Fibroblast of skin of right biceps (primary cell): ENCODE results near the gene MGAT5.
A peak's percentile ranks its signal among the peaks of the same experiment; 100 is the strongest.

Source experiments
- DNase-seq: peaks from one replicate; pipeline ENCODE4 v3.0.0-alpha.2; 2013

The MGAT5 gene

DNA sequence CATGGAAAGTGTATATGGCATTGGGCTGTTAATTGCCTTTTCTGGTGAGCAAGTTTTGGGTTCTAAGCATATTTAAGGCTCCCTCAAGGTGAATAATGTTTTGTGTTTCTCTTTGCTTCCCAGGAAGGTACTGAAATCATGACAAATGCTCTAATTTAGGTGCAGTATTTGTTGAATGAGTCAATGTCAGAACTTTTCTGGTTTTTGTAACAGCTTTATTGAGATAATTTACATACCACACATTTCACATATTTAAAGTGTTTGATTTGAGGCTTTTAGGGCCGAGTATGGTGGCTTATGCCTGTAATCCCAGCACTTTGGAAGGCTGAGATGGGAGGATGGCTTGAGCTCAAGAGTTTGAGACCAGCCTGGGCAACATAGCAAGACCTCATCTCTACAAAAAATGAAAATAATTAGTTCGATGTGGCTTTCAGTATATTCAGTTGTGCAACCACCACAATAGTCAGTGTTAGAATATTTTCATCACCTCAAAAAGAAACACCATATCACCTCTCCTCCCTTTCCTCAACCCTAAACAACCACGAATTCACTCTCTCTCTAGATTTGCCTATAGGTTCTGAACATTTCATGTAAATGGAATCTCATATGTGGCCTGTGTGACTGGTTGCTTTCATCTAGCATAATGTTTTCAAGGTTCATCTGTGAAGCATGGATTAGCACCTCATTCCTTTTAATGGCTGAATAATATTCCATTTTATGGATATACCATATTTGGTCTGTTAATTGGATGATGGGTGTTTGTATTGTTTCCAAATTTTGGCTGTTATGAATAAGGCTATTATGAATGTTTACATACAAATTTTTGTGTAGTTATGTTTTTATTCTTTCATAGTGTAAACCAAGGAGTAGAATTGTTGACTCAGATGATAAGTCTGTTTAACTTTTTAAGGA is 54.9 kb downstream of the MGAT5 start:
- peak; percentile 25 for DNase-seq

- peak; percentile 25 for DNase-seq
Observed at GRCh38 chr2:134310107-134311079, 56.5 kb downstream of the MGAT5 start.

- DNase-seq, result no peak
Observed at GRCh38 chr2:134312482-134312881, 58.6 kb downstream of the MGAT5 start.

GRCh38 chr2:134314202-134314601 is 60.3 kb downstream of the MGAT5 start:
- no peak for DNase-seq

DNA sequence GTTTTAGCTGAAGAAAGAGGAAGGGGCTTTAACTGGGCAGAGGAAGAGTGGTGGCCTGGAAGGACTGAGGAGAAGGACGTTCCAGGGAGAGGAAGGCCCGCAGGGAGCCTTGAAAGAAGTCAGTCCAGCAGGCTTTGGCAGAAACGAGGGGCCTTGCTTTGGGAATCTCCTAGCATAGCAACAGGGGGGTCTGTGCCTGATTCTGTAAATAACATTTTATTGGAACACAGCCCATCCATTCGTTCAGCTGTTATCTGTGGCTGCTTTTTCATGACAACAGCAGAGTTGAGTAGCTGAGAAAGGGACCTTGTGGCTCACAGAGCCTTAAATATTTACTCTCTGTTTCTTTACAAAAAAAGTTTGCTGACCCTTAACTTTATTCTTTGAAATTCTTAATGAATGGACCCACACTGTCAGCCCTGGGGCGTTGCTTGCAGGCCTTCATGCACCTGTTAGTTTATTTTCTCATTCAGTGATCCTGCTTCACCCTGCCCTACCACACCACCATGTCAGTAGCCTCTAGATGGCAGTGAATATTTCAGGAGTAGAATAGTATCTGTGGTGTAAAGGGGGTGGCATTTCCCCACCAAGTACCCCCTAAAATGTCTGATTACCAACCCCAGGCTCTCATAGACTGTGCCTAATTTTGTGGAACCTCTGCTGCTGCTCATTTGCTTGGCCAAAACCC is 61.0 kb downstream of the MGAT5 start:
- no peak for DNase-seq

- no peak for DNase-seq
Observed at GRCh38 chr2:134315471-134315870, 61.6 kb downstream of the MGAT5 start.

DNA sequence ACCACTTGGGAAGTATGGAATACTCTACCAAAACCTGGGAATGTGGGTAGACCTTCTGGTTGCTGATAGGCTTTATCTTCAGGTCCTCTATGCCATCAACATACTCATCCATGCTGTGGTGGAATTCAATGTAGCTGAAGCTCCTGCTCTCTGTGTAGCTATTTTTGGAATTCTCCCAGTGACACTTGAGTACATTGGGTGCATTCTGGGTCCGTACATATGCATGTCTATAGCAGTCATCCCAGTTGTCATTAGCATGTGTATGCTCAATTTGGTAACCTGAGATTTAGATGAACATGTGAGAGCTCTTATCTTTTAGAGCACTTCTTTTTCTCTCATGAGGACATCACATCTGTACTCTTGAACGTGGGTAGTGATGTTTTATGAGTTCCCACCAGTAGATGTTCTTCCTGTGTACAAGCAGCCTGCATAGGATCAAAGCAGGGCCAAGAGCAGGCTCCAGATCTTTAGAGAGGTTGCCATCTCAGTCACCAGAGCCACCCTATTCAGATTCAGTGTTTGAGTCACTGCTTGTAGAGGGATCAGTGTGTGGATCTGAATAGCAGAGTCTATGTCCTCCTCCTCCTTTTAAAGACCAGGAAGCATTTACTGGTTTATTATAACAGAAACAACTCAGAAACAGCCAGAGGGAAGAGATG is 65.9 kb downstream of the MGAT5 start:
- DNase-seq, result no peak

DNA sequence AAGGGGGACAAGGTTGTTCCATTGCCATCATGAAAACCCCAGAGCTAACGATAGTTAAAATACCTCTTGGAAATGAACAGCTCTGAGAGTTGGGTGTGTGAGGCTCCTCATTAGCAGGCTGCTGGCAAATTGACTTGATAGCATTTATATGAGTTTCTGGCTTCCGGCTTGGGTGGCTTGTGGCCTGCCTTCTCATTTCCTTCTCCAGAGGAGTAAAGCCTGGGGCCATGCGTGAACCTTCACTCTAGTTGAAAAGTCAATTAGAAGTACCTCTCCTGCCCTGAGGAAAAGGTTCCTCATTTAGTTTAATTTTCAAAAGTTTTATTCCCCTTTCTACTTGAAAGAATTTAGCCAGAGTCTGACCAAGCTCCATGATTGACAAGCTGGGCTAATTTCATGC is 67.1 kb downstream of the MGAT5 start:
- DNase-seq, result no peak

DNA sequence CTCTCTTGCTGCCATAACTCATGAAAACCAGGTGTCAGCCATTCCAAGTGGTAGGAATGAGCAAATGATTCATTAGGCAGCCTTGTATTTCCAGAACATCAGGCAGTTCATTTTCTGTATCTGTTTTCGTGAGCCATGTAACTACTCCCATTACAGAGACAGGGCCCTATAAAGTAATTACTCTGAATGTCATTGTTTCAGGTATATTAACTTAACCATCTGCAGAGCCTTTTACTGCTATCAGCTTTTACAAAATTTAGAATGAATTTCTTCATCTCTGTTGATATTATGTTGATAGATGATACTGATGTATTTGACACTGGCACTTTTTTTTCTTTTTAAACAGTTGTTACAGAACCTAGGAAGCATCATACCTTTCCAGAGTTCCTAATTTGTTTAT is 69.9 kb downstream of the MGAT5 start:
- no peak for DNase-seq

DNA sequence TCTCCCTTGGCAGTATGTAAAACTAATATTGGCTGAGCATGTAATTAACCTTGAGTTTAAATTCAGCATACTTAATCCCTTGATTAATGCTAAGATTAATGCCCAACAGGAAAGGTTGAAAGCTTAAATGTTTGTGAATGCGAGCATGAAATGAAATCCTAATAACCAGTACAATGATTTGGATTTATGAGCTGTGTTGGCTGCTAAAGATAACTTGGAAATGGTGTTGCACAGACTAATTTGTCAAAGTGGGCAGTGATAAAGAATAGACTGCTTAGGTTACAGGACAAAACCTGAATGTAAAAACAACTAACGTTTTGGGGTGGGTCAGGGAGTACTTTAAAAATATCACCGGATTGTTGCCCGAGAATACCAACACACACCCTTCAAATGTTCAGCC is 70.6 kb downstream of the MGAT5 start:
- no peak for DNase-seq

GRCh38 chr2:134324947-134325346 is 71.1 kb downstream of the MGAT5 start:
- no peak for DNase-seq

DNA sequence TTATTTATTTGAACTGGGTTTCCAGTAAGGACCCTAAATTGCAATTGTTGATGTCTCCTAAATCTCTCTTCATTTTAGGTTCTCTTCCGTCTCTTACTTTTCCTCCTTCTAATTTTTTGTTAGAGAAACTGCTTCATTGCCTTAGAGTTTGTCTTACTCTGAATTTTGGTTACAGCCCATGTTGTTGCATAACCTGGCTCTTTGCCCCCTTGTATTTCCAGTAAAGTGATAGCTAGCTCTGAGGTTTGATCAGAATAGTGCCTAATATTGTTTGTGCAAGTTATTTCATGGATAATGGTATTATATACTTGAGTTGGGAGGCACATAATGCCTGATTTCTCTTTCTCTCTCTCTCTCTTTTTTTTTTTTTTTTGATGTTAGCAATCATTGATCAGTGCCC is 71.8 kb downstream of the MGAT5 start:
- no peak for DNase-seq

DNA sequence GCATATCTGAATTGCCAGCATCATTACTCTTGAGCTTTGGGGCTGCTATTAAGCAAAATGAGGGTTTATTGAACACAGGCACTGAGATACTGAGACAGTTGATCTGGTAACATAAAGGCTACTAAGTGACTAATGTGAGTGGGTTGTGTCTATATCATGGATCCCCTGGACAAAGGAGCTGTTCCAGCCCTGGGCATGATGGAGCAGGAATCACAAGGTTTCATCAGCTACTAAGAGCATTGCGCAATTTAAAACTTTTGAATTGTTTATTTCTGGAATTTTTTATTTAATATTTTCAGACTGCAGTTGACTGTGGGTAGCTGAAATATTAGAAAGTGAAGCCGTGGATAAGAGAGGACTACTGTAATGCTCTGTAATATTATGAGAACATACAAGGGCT is 73.5 kb downstream of the MGAT5 start:
- peak; percentile 11 for DNase-seq

DNA sequence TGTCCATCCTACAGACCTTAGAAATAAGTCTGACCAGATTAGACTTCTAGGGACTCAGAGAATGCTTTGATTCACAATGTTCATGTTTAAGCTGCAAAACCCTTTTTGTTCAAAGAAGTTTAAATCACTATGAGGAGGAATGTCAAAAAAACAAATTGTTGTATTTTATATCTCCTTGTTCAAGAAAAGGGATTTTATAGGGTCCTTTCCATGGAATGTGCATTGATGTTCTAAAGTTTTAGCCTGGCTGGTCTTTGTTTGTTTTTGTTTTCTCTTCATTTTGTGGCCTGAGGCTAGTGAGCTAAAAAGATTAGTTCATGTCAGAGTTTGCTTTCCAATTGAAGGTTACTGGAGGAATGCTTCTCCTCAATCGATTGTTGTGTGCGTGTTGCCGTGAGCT is 77.2 kb downstream of the MGAT5 start:
- no peak for DNase-seq

DNA sequence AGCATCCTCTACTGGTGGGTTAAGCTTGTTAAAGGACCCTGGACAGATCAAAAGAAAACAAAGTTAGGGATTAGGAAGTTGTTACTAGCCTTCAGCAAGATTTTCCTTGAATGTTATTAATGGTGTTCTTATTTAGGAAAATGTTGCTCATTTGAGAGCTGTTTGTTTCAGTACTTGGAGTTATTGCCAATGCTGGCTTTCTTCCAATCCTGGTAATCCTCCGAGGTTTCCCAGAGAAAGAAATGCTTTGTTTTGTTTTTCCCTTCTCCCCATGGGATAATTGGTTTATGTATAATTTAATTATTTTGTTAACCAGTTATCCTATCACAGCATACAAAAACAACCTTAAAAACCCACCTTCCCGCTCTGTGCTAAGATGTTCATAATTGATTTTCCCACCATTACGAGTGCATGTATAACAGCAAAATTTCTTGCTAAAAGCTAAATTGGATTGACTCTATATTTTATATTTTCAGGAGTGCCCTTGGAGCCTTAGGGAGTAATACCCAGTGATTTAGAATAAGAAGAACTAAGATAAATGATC is 79.8 kb downstream of the MGAT5 start:
- no peak for DNase-seq

DNA sequence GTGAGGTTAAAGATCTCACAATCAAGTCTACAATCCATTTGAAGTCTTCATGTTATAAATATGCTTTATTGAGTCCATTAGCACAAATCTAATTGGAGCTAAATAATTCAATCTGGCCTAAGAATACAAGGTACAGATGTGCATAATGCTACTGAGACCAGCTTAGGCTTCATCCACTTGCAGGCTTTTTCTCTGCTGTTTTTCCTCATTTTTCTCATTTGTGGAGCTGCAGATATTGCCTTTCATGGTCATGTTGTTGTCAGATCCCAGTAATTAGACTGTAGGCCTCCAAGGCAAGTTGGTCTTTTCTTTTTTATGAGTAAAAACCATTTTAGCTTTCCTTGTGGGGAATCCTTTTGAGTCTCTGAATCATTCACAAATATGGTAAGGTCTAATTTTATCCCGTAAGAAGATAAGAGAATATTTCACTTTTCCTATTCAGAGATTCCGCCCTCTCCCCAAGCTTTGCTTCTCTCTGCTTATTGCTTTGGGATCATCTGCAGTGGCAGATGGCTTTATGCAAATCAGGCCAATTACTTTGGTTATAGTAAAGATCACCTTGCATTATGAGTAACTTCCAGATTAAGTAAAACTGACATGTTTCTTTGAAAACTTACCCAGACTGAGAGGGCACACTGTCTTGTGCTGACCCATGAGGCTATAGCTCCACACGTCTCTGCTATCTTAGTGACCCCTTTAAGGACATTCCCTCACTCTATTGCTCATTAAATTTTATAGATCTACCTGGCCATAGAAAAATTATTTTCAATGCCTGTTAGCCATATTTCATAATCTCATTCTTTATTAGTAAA is 80.9 kb downstream of the MGAT5 start:
- DNase-seq, result no peak

- no peak for DNase-seq
Observed at GRCh38 chr2:134335601-134336000, 81.7 kb downstream of the MGAT5 start.

GRCh38 chr2:134336352-134336751 is 82.5 kb downstream of the MGAT5 start:
- DNase-seq, result no peak

DNA sequence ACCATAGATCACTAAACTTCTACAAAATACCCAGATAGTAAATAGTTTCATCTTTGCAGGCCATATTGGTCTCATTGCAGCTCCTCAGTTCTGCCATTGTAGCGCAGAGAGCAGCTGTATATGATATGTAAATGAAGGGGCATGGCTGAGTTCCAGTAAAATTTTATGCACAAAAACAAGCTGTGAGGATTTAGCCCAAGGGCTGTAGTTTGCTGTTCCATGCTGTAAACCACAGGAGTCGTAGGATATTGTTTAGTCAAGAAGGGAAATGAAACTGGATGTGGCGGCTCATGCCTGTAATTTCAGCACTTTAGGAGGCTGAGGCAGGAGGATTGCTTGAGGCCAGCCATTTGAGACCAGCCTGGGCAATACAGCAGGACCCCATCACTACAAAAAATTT is 83.0 kb downstream of the MGAT5 start:
- no peak for DNase-seq

DNA sequence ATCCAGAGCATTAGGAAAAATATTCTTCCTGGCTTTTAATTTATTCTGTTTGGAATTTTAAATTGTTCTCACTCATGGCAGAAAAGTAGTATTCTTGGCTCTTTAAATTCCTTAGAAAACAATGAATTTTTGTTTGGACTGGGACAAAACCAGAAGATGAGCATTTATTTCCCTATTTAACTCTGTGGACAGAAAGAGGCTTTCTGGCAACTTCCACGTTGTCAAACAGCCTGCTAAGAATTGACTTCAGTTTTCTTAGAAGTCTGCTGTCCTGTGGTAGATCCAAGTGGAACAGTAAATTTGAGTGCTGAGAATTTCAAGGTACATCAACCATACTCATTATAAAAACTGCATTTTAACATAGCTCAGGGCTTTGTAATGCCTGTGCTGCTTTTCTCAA is 83.8 kb downstream of the MGAT5 start:
- no peak for DNase-seq

- no peak for DNase-seq
Observed at GRCh38 chr2:134338208-134338607, 84.3 kb downstream of the MGAT5 start.
